ENCODE data around the gene KRT222.

GRCh38 chr17:40666331-40666730 is 1.4 kb upstream of the KRT222 start:
- TF ChIP-seq CTCF (IDR thresholded peaks at IDR 0.05) = no peak
- TF ChIP-seq POLR2A (IDR thresholded peaks at IDR 0.05) = no peak

All from prostate gland (tissue), 2 donors.